ENCODE results near the gene TDRD10.
A peak's percentile ranks its signal among the peaks of the same experiment; 100 is the strongest.

DNA sequence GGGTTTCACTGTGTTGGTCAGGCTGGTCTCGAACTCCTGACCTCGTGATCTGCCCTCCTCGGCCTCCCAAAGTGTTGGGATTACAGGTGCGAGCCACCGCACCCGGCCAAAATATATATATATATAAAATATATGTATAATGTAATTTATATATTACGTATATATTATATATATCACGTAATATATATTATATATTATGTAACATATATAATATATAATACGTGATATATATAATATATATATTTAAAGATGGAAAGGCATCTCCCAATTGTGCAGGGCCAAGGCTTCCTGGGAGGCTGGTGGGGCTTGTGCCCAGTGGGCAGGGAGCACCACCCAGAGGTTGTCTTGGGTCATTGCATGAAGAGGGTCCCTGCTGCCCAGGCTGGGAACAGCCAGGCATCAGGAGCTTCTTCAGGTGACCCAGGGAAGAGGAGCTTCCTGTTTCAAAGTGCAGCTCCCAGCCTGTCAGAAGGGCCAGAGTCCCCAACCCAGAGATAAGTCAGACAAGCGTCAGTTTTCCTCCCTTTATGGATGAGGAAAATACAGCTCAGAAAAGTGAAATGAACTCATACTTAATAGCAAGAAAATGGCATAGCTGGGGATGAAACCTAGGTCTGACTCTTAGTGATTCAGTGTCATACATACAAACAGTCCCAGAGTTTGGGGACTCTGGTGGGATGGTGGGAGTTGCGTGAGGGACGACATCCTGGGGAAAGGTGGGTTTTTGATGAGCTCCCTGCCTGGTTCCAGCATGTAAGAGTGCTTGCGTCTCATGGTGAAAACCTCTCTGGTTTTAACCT is 44.4 kb downstream of the TDRD10 start:
- TF ChIP-seq EZH2 (IDR thresholded peaks at IDR 0.05; ENCODE audit: low read length, unreplicated experiment) (no peak), EZH2phosphoT487 (IDR thresholded peaks at IDR 0.05; ENCODE audit: borderline replicate concordance, low read length) (no peak)
- TF ChIP-seq, protein P1, sequence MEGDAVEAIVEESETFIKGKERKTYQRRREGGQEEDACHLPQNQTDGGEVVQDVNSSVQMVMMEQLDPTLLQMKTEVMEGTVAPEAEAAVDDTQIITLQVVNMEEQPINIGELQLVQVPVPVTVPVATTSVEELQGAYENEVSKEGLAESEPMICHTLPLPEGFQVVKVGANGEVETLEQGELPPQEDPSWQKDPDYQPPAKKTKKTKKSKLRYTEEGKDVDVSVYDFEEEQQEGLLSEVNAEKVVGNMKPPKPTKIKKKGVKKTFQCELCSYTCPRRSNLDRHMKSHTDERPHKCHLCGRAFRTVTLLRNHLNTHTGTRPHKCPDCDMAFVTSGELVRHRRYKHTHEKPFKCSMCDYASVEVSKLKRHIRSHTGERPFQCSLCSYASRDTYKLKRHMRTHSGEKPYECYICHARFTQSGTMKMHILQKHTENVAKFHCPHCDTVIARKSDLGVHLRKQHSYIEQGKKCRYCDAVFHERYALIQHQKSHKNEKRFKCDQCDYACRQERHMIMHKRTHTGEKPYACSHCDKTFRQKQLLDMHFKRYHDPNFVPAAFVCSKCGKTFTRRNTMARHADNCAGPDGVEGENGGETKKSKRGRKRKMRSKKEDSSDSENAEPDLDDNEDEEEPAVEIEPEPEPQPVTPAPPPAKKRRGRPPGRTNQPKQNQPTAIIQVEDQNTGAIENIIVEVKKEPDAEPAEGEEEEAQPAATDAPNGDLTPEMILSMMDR (conservative IDR thresholded peaks at IDR 0.05; ENCODE audit: low read depth, low read length): peak; percentile 72
